Measurements from ENCODE around the gene PLCH1.

GRCh38 chr3:155398046-155398445, 346.8 kb downstream of the PLCH1 start:
- no peak for TF ChIP-seq CTCF (IDR thresholded peaks at IDR 0.05; ENCODE audit: low read length)
- no peak for TF ChIP-seq EZH2 (IDR thresholded peaks at IDR 0.05; ENCODE audit: borderline replicate concordance, low read length)
